ENCODE data around the gene TLL2.

GRCh38 chr10:96321822-96322221 is 191.9 kb downstream of the TLL2 start:
- TF ChIP-seq TAF1 (IDR thresholded peaks at IDR 0.05; ENCODE audit: borderline replicate concordance, insufficient read depth, low read length) (no peak), POLR2AphosphoS5 (IDR thresholded peaks at IDR 0.05; ENCODE audit: low read depth, low read length) (no peak), REST (IDR thresholded peaks at IDR 0.05; ENCODE audit: insufficient read depth in 1 of 2, low read depth in 2 of 2, low read length in 2 of 2) (no peak)
